SK-N-SH treated with all-trans-retinoic acid at 6 μM for 48 hours (cell line): ENCODE data around the gene ZNF648.

Experiments used
- CSDC2 ChIP-seq: fragments of 250-450 bp; sonication (Bioruptor Pico); IDR thresholded peaks from 2 replicates; pipeline ENCODE4 v1.5.0; 2020; ENCODE audit warnings: mild to moderate bottlenecking, moderate library complexity
- ESRRG ChIP-seq: fragments of 250-450 bp; sonication (Bioruptor Pico); IDR thresholded peaks from 2 replicates; pipeline ENCODE4 v1.6.1; 2021; ENCODE audit warnings: mild to moderate bottlenecking
- GLIS3 ChIP-seq: fragments of 250-450 bp; sonication (Bioruptor Pico); IDR thresholded peaks from 2 replicates; pipeline ENCODE4 v1.5.0; 2020; ENCODE audit warnings: mild to moderate bottlenecking, moderate library complexity
- ISL1 ChIP-seq: fragments of 250-450 bp; sonication (Bioruptor Pico); IDR thresholded peaks from 2 replicates; pipeline ENCODE4 v2.1.2; 2022; ENCODE audit warnings: mild to moderate bottlenecking, moderate library complexity
- OSR1 ChIP-seq: fragments of 250-450 bp; sonication (Bioruptor Pico); IDR thresholded peaks from 2 replicates; pipeline ENCODE4 v1.8.0; 2022; ENCODE audit warnings: moderate library complexity, mild to moderate bottlenecking, inconsistent platforms
- PPARA ChIP-seq: fragments of 250-450 bp; sonication (Bioruptor Pico); IDR thresholded peaks from 2 replicates; pipeline ENCODE4 v1.5.0; 2020; ENCODE audit warnings: mild to moderate bottlenecking, borderline replicate concordance
- RARB ChIP-seq: fragments of 250-450 bp; sonication (Bioruptor Pico); IDR thresholded peaks from 2 replicates; pipeline ENCODE4 v1.8.0; 2021; ENCODE audit warnings: mild to moderate bottlenecking, moderate library complexity
- SNAI2 ChIP-seq: fragments of 250-450 bp; sonication (Bioruptor Pico); IDR thresholded peaks from 2 replicates; pipeline ENCODE4 v1.5.0; 2020; ENCODE audit warnings: mild to moderate bottlenecking, moderate library complexity
- ZFP3 ChIP-seq: fragments of 250-450 bp; sonication (Bioruptor Pico); IDR thresholded peaks from 2 replicates; pipeline ENCODE4 v1.5.0; 2020; ENCODE audit warnings: mild to moderate bottlenecking, moderate library complexity
- ZNF565 ChIP-seq: fragments of 450-650 bp; formaldehyde crosslinking; conservative IDR thresholded peaks from 2 replicates; pipeline ENCODE4 v1.5.0; 2020; ENCODE audit warnings: low read depth, mild to moderate bottlenecking, moderate library complexity
- TF ChIP-seq, protein P1 (sequence below): fragments of 250-450 bp; sonication (Bioruptor Pico); IDR thresholded peaks from 2 replicates; pipeline ENCODE4 v1.8.0; 2020; ENCODE audit warnings: mild to moderate bottlenecking, moderate library complexity, borderline replicate concordance
- TF ChIP-seq, protein P2 (sequence below): fragments of 250-450 bp; sonication (Bioruptor Pico); IDR thresholded peaks from 2 replicates; pipeline ENCODE4 v1.5.0; 2020; ENCODE audit warnings: mild to moderate bottlenecking, moderate library complexity
- TF ChIP-seq, protein P3 (sequence below): fragments of 250-450 bp; sonication (Bioruptor Pico); IDR thresholded peaks from 2 replicates; pipeline ENCODE4 v1.5.1; 2020; ENCODE audit warnings: low read depth, mild to moderate bottlenecking, moderate library complexity

GRCh38 chr1:182080040-182080439, 18.5 kb upstream of the ZNF648 start:
- no peak for TF ChIP-seq SNAI2 (CRISPR knock-in tag)
- no peak for TF ChIP-seq PPARA (CRISPR knock-in tag)
- TF ChIP-seq ISL1 (CRISPR knock-in tag): no peak
- TF ChIP-seq ZFP3 (CRISPR knock-in tag): no peak
- TF ChIP-seq, protein P1, sequence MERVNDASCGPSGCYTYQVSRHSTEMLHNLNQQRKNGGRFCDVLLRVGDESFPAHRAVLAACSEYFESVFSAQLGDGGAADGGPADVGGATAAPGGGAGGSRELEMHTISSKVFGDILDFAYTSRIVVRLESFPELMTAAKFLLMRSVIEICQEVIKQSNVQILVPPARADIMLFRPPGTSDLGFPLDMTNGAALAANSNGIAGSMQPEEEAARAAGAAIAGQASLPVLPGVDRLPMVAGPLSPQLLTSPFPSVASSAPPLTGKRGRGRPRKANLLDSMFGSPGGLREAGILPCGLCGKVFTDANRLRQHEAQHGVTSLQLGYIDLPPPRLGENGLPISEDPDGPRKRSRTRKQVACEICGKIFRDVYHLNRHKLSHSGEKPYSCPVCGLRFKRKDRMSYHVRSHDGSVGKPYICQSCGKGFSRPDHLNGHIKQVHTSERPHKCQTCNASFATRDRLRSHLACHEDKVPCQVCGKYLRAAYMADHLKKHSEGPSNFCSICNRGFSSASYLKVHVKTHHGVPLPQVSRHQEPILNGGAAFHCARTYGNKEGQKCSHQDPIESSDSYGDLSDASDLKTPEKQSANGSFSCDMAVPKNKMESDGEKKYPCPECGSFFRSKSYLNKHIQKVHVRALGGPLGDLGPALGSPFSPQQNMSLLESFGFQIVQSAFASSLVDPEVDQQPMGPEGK (CRISPR knock-in tag): no peak
- TF ChIP-seq, protein P2, sequence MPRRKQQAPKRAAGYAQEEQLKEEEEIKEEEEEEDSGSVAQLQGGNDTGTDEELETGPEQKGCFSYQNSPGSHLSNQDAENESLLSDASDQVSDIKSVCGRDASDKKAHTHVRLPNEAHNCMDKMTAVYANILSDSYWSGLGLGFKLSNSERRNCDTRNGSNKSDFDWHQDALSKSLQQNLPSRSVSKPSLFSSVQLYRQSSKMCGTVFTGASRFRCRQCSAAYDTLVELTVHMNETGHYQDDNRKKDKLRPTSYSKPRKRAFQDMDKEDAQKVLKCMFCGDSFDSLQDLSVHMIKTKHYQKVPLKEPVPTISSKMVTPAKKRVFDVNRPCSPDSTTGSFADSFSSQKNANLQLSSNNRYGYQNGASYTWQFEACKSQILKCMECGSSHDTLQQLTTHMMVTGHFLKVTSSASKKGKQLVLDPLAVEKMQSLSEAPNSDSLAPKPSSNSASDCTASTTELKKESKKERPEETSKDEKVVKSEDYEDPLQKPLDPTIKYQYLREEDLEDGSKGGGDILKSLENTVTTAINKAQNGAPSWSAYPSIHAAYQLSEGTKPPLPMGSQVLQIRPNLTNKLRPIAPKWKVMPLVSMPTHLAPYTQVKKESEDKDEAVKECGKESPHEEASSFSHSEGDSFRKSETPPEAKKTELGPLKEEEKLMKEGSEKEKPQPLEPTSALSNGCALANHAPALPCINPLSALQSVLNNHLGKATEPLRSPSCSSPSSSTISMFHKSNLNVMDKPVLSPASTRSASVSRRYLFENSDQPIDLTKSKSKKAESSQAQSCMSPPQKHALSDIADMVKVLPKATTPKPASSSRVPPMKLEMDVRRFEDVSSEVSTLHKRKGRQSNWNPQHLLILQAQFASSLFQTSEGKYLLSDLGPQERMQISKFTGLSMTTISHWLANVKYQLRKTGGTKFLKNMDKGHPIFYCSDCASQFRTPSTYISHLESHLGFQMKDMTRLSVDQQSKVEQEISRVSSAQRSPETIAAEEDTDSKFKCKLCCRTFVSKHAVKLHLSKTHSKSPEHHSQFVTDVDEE (CRISPR knock-in tag): no peak
- no peak for TF ChIP-seq CSDC2 (CRISPR knock-in tag)
- TF ChIP-seq ZNF565 (CRISPR knock-in tag): no peak
- TF ChIP-seq, protein P3, sequence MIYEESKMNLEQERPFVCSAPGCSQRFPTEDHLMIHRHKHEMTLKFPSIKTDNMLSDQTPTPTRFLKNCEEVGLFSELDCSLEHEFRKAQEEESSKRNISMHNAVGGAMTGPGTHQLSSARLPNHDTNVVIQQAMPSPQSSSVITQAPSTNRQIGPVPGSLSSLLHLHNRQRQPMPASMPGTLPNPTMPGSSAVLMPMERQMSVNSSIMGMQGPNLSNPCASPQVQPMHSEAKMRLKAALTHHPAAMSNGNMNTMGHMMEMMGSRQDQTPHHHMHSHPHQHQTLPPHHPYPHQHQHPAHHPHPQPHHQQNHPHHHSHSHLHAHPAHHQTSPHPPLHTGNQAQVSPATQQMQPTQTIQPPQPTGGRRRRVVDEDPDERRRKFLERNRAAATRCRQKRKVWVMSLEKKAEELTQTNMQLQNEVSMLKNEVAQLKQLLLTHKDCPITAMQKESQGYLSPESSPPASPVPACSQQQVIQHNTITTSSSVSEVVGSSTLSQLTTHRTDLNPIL (CRISPR knock-in tag): no peak
- TF ChIP-seq RARB: no peak
- TF ChIP-seq GLIS3 (CRISPR knock-in tag): no peak
- TF ChIP-seq OSR1 (CRISPR knock-in tag): no peak
- TF ChIP-seq ESRRG (CRISPR knock-in tag): no peak
